Neuronal stem cell (in vitro differentiated cells): Measurements from ENCODE around the gene GOLGA8O. TPM values are rescaled to one million over a fixed set of nuclear protein-coding genes. Genes with fewer than 3 reads are reported as not detected.
"Not testable (repeated sequence)": the region's sequence is repeated elsewhere in the genome, so short reads cannot be mapped to it uniquely, and the experiment has no call there.

Experiments
- DNase-seq: peaks from one replicate; pipeline ENCODE4 v3.0.0-alpha.2; 2013; ENCODE audit warnings: low spot score
- H2AFZ ChIP-seq: one replicate; pipeline ENCODE4 v1.6.1; 2013; ENCODE audit warnings: mild to moderate bottlenecking, low read length, inconsistent platforms
- H2AK5ac ChIP-seq: 2 replicates; pipeline ENCODE4 v1.6.1; 2013; ENCODE audit warnings: low read depth, mild to moderate bottlenecking, inconsistent platforms, low read length, moderate library complexity, mixed read lengths
- H2BK120ac ChIP-seq: 2 replicates; pipeline ENCODE4 v1.6.1; 2013; ENCODE audit warnings: low read depth, mild to moderate bottlenecking, inconsistent platforms, low read length, moderate library complexity, mixed read lengths
- H2BK12ac ChIP-seq: one replicate; pipeline ENCODE4 v1.6.1; 2013; ENCODE audit warnings: low read length, inconsistent platforms
- H2BK15ac ChIP-seq: 2 replicates; pipeline ENCODE4 v1.6.1; 2013; ENCODE audit warnings: mild to moderate bottlenecking, low read length, inconsistent platforms, mixed read lengths
- H2BK5ac ChIP-seq: one replicate; pipeline ENCODE4 v1.6.1; 2013; ENCODE audit warnings: inconsistent platforms, mild to moderate bottlenecking, low read length, moderate library complexity
- H3K14ac ChIP-seq: one replicate; pipeline ENCODE4 v1.6.1; 2013; ENCODE audit warnings: low read length, inconsistent platforms
- H3K18ac ChIP-seq: 2 replicates; pipeline ENCODE4 v1.6.1; 2013; ENCODE audit warnings: low read length, inconsistent platforms
- H3K23ac ChIP-seq: 2 replicates; pipeline ENCODE4 v1.6.1; 2013; ENCODE audit warnings: low read depth, mild to moderate bottlenecking, mixed read lengths, low read length, inconsistent platforms; ENCODE audit not compliant: poor library complexity
- H3K27ac ChIP-seq: replicated peaks from 3 replicates; pipeline ENCODE4 v1.5.1; 2013; ENCODE audit warnings: low read length, inconsistent platforms
- H3K27me3 ChIP-seq, 3 experiments: 2 replicates each; pipeline ENCODE4 v1.6.1; 2013; ENCODE audit warnings: low read length in 3 of 3, mild to moderate bottlenecking in 2 of 3, inconsistent platforms in 1 of 3, low read depth in 1 of 3, mixed read lengths in 1 of 3, moderate library complexity in 1 of 3; ENCODE audit not compliant: control insufficient read depth in 3 of 3, insufficient read depth in 3 of 3
- H3K36me3 ChIP-seq, 2 donors: replicated peaks in 1 of 2; 2 replicates each; pipeline ENCODE4 v1.6.1; 2013; ENCODE audit warnings: low read length in 2 of 2; ENCODE audit not compliant: control insufficient read depth in 2 of 2, insufficient read depth in 2 of 2
- H3K4ac ChIP-seq: 2 replicates; pipeline ENCODE4 v1.6.1; 2013; ENCODE audit warnings: inconsistent platforms, mild to moderate bottlenecking, low read length, moderate library complexity
- H3K4me1 ChIP-seq, 2 donors: 1 replicate in 1 of 2; 2 replicates in 1 of 2; pipeline ENCODE4 v1.6.1; 2013; ENCODE audit warnings: low read length in 2 of 2, low read depth in 1 of 2; ENCODE audit not compliant: control insufficient read depth in 2 of 2, insufficient read depth in 1 of 2
- H3K4me2 ChIP-seq: one replicate; pipeline ENCODE4 v1.6.1; 2013; ENCODE audit warnings: mild to moderate bottlenecking, low read length, inconsistent platforms; ENCODE audit not compliant: insufficient read depth, poor library complexity, severe bottlenecking
- H3K4me3 ChIP-seq, 2 donors: 2 replicates each; pipeline ENCODE4 v1.5.1; 2013; ENCODE audit warnings: low read length in 2 of 2, mild to moderate bottlenecking in 2 of 2, inconsistent platforms in 1 of 2, moderate library complexity in 1 of 2
- H3K79me1 ChIP-seq: one replicate; pipeline ENCODE4 v1.6.1; 2013; ENCODE audit warnings: low read depth, mild to moderate bottlenecking, inconsistent platforms, low read length, moderate library complexity
- H3K9ac ChIP-seq: one replicate; pipeline ENCODE4 v1.6.1; 2013; ENCODE audit warnings: mild to moderate bottlenecking, low read depth, low read length, inconsistent platforms; ENCODE audit not compliant: poor library complexity
- H3K9me3 ChIP-seq, 2 donors: replicated peaks in 1 of 2; 2 replicates each; pipeline versions ENCODE3 to v1.6.1; 2013; ENCODE audit warnings: low read length in 2 of 2, mild to moderate bottlenecking in 2 of 2, inconsistent platforms in 1 of 2, low read depth in 1 of 2, mixed read lengths in 1 of 2, moderate library complexity in 1 of 2; ENCODE audit not compliant: control insufficient read depth in 2 of 2, insufficient read depth in 1 of 2
- H4K8ac ChIP-seq: one replicate; pipeline ENCODE4 v1.6.1; 2013; ENCODE audit warnings: low read depth, mild to moderate bottlenecking, inconsistent platforms, low read length, moderate library complexity
- H4K91ac ChIP-seq: one replicate; pipeline ENCODE4 v1.6.1; 2013; ENCODE audit warnings: low read length, low read depth, mild to moderate bottlenecking, inconsistent platforms; ENCODE audit not compliant: poor library complexity
- WGBS, 2 donors: extraction: QIAGEN DNeasy Blood & Tissue Kit; methylation state at CpG; one replicate each; pipeline ENCODE4 v1.1.7; 2013; ENCODE audit warnings: missing lambda C conversion rate in 2 of 2, mixed read lengths in 1 of 2; ENCODE audit not compliant: insufficient read length in 2 of 2, insufficient replicate concordance in 1 of 2; ENCODE audit errors: extremely low coverage in 2 of 2; 5-methylcytosine and 5-hydroxymethylcytosine counted together
- polyA plus RNA-seq, 2 experiments: library from polyadenylated mRNA; stranded (reverse); fragments of 200-250 nt; gene quantifications; one replicate each; pipeline ENCODE4 v1.2.3, GENCODE V29; 2013

GOLGA8O gene, protein sequence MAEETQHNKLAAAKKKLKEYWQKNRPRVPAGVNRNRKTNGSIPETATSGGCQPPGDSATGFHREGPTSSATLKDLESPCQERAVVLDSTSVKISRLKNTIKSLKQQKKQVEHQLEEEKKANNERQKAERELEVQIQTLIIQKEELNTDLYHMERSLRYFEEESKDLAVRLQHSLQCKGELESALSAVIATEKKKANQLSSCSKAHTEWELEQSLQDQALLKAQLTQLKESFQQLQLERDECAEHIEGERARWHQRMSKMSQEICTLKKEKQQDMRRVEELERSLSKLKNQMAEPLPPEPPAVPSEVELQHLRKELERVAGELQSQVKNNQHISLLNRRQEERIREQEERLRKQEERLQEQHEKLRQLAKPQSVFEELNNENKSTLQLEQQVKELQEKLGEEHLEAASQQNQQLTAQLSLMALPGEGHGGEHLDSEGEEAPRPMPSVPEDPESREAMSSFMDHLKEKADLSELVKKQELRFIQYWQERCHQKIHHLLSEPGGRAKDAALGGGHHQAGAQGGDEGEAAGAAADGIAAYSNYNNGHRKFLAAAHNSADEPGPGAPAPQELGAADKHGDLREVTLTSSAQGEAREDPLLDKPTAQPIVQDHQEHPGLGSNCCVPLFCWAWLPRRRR
- polyA plus RNA-seq (2013, experiment 1 of 2) = not detected
- 0.07 TPM for polyA plus RNA-seq (2013, experiment 2 of 2)

DNA sequence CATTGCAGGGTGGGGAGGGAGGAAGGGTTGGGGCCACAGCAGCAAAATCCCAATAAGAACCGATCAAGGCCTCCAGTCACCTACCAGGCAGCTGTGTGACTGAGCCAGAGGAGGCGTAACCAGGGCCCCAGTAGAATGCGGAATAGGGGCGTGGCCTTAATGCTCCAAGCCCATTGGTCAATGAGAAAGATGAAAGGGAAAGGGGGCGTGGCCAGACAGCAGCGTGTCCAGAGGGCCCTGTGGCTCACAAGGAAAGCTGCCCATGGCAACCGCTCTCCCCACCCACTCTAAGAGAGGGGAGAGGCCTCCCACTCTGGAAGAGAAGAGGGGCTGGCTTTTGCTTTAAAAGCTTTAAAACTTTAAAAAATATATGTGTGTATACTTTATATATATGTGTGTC is at the start of gene GOLGA8O:
TSS of gene GOLGA8O (minus strand) at position 101 of the 400 bp plus-strand sequence. CDS start at position 3, 98 bp downstream.
- H3K36me3 ChIP-seq, H3K4ac ChIP-seq, H3K27ac ChIP-seq, H4K91ac ChIP-seq, H3K4me2 ChIP-seq, H3K18ac ChIP-seq, H3K14ac ChIP-seq, H2AK5ac ChIP-seq, H3K4me3 ChIP-seq, H2BK5ac ChIP-seq, DNase-seq, H2BK15ac ChIP-seq, H2BK12ac ChIP-seq, H3K23ac ChIP-seq, H2AFZ ChIP-seq, H3K27me3 ChIP-seq, H4K8ac ChIP-seq, H3K9me3 ChIP-seq, H3K9ac ChIP-seq, H3K79me1 ChIP-seq, H3K4me1 ChIP-seq, H2BK120ac ChIP-seq: not testable (repeated sequence)
- whole genome bisulfite sequencing, 2 donors = no CpG with 5 or more reads among the region's 7 CpGs

DNA sequence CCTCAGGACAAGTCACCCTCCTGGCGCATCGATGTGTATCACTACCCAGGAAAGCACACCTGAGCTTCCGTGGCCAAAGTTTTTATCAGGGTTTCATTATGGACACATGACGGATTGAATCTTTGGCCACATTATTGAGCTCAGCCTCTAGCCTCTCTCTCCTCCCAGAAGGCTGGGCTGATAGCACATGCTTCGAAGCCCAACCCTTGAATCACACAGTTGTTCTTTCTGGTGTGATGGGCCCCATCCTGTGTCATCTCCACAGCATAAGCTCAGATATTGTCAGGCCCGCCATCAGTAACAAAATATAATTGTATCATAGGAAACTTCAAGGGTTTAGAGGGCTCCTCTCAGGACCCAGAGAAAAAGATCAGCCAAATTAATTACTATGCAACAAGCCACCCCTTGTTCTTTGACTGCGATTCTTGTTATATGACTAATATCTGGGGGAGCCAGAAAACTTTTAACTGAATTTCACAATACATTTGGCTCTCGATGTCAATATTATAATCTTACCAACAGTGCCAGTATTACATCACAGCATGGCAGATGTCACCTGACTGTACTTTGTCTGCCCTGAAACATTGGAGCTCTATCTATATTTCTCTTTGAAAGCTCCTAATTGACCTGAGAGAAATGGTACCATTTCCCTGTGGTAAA is 48.8 kb upstream of the GOLGA8O start:
- H4K91ac ChIP-seq, H3K4me2 ChIP-seq, H3K79me1 ChIP-seq, H2BK12ac ChIP-seq, H2BK120ac ChIP-seq, H3K9ac ChIP-seq, H3K4me1 ChIP-seq, H3K36me3 ChIP-seq, H3K18ac ChIP-seq, H3K9me3 ChIP-seq, H3K23ac ChIP-seq, H3K14ac ChIP-seq, H2AK5ac ChIP-seq, H2BK5ac ChIP-seq, H3K4me3 ChIP-seq, H4K8ac ChIP-seq, H3K4ac ChIP-seq, DNase-seq, H3K27ac ChIP-seq, H2AFZ ChIP-seq, H3K27me3 ChIP-seq, H2BK15ac ChIP-seq: not testable (repeated sequence)
- WGBS, 2 donors = no CpG with 5 or more reads among the region's 8 CpGs

DNA sequence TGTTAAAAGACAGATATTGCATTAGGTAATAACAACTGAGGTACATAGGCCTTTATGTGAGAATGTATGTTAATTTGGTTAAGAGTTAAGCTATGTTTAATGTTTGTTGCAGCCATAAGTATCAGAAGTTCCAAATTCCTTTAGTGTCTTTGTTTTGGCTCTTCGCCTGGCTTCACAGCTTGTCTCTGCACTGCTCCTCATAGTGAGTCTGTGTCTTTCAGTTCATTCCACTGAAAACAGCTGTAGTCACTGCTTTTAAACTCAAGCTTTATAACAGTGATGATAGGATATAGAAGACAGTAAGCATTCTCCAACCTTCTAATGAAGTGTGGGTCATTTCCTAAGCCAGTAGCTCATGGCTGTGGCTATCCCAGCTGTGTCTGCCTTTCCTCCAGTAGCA is 47.5 kb upstream of the GOLGA8O start:
- H3K4me1 ChIP-seq, H3K79me1 ChIP-seq, H4K91ac ChIP-seq, DNase-seq, H3K9me3 ChIP-seq, H3K9ac ChIP-seq, H3K27ac ChIP-seq, H3K14ac ChIP-seq, H3K27me3 ChIP-seq, H4K8ac ChIP-seq, H3K4me2 ChIP-seq, H2BK15ac ChIP-seq, H2AFZ ChIP-seq, H2BK5ac ChIP-seq, H3K23ac ChIP-seq, H2BK120ac ChIP-seq, H3K36me3 ChIP-seq, H2AK5ac ChIP-seq, H3K18ac ChIP-seq, H2BK12ac ChIP-seq, H3K4me3 ChIP-seq, H3K4ac ChIP-seq: not testable (repeated sequence)
- no CpG with 5 or more reads among the region's 1 CpG for WGBS, 2 donors

DNA sequence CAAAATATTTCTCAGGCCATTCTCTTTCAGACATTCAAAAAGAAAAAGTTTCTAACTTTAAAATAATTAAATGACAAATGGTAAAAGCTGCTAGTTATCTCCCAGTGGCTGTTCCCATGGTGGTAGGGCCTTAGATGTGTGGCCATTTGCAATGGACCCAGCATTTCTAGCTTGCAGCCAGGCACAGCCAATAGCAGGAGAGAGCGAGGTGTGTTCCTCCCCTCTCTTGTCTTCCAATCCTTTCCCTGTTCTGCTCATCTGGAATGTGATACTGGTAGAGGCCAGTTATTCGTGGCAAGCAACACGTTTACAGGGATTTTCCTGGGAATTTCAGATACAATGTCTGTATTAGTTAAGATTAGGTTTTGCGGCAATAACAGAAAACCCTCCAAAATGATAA is 37.3 kb upstream of the GOLGA8O start:
- H3K27me3 ChIP-seq, H2BK12ac ChIP-seq, H3K14ac ChIP-seq, H3K9me3 ChIP-seq, H4K8ac ChIP-seq, H3K79me1 ChIP-seq, H3K4ac ChIP-seq, H2BK120ac ChIP-seq, H2BK5ac ChIP-seq, H2BK15ac ChIP-seq, H4K91ac ChIP-seq, H3K4me3 ChIP-seq, DNase-seq, H2AK5ac ChIP-seq, H3K36me3 ChIP-seq, H3K27ac ChIP-seq, H3K18ac ChIP-seq, H3K4me2 ChIP-seq, H3K9ac ChIP-seq, H3K4me1 ChIP-seq, H3K23ac ChIP-seq, H2AFZ ChIP-seq: not testable (repeated sequence)
- no CpG with 5 or more reads among the region's 4 CpGs for WGBS, 2 donors
